Activated T-cell treated with anti-CD3 and anti-CD28 coated beads for 48 hours (primary cell): ENCODE results near the gene RIN3.

Experiments
- DNase-seq: peaks from one replicate; pipeline ENCODE4 v3.0.0-alpha.2; 2020; ENCODE audit warnings: low read depth

RIN3 gene

GRCh38 chr14:92687681-92688433, 174.3 kb downstream of the RIN3 start:
- no peak for DNase-seq

- no peak for DNase-seq
Observed at GRCh38 chr14:92688434-92689375, 175.1 kb downstream of the RIN3 start.

- no peak for DNase-seq
Observed at GRCh38 chr14:92690171-92691011, 176.8 kb downstream of the RIN3 start.

GRCh38 chr14:92692822-92693226, 179.2 kb downstream of the RIN3 start:
- no peak for DNase-seq

GRCh38 chr14:92693998-92694795, 180.6 kb downstream of the RIN3 start:
- DNase-seq = no peak

GRCh38 chr14:92694807-92695206, 181.2 kb downstream of the RIN3 start:
- no peak for DNase-seq

GRCh38 chr14:92695562-92695961, 182.0 kb downstream of the RIN3 start:
- no peak for DNase-seq

GRCh38 chr14:92696366-92696765, 182.8 kb downstream of the RIN3 start:
- no peak for DNase-seq

GRCh38 chr14:92698393-92698792, 184.8 kb downstream of the RIN3 start:
- no peak for DNase-seq

- DNase-seq = no peak
Observed at GRCh38 chr14:92701826-92702225, 188.2 kb downstream of the RIN3 start.

GRCh38 chr14:92702441-92702918, 188.9 kb downstream of the RIN3 start:
- DNase-seq = no peak

GRCh38 chr14:92703516-92703915, 189.9 kb downstream of the RIN3 start:
- no peak for DNase-seq

GRCh38 chr14:92704036-92704804, 190.6 kb downstream of the RIN3 start:
- DNase-seq = no peak

GRCh38 chr14:92704821-92705220, 191.2 kb downstream of the RIN3 start:
- no peak for DNase-seq

GRCh38 chr14:92706386-92706785, 192.8 kb downstream of the RIN3 start:
- no peak for DNase-seq

GRCh38 chr14:92709340-92710000, 195.9 kb downstream of the RIN3 start:
- DNase-seq = no peak

GRCh38 chr14:92710001-92710341, 196.4 kb downstream of the RIN3 start:
- DNase-seq = no peak

- DNase-seq = no peak
Observed at GRCh38 chr14:92711976-92712653, 198.5 kb downstream of the RIN3 start.

- no peak for DNase-seq
Observed at GRCh38 chr14:92712654-92713051, 199.1 kb downstream of the RIN3 start.
